Measurements from ENCODE around the gene NLK. TPM values are rescaled to one million over a fixed set of nuclear protein-coding genes. Genes with fewer than 3 reads are reported as not detected.
A peak's percentile ranks its signal among the peaks of the same experiment; 100 is the strongest.

The NLK gene
- total and polyA plus RNA-seq, 2 of the 13 experiments (the other 11 are each of a cell fraction or from before 2014, with no cell fraction given), result 13.4 to 14.6 TPM

- no peak for TF ChIP-seq KIAA2018 (CRISPR knock-in tag; IDR thresholded peaks at IDR 0.05; ENCODE audit: borderline replicate concordance)
- no peak for TF ChIP-seq ZNF878 (CRISPR knock-in tag; IDR thresholded peaks at IDR 0.05)
- TF ChIP-seq ATAD3A (CRISPR knock-in tag; IDR thresholded peaks at IDR 0.05), result no peak
- no peak for TF ChIP-seq ZNF383 (CRISPR knock-in tag; IDR thresholded peaks at IDR 0.05; ENCODE audit: borderline replicate concordance)
- TF ChIP-seq MAX (IDR thresholded peaks at IDR 0.05), result no peak
- TF ChIP-seq FLYWCH1 (CRISPR knock-in tag; IDR thresholded peaks at IDR 0.05), result no peak
- peak; percentile 70 for TF ChIP-seq CEBPG (CRISPR knock-in tag; IDR thresholded peaks at IDR 0.05)
- TF ChIP-seq MZF1 (CRISPR knock-in tag; IDR thresholded peaks at IDR 0.05; ENCODE audit: borderline replicate concordance), result no peak
- no peak for TF ChIP-seq SRSF9 (IDR thresholded peaks at IDR 0.05; ENCODE audit: borderline replicate concordance, insufficient read depth, low read depth, low read length, poor library complexity, severe bottlenecking)
- peak; percentile 44; the same call in 1 of the 2 replicates for TF ChIP-seq HMG20A (CRISPR knock-in tag; IDR thresholded peaks at IDR 0.05; ENCODE audit: borderline replicate concordance)
- TF ChIP-seq CCDC6 (CRISPR knock-in tag; IDR thresholded peaks at IDR 0.05), result no peak
- TF ChIP-seq TEAD2 (CRISPR knock-in tag; IDR thresholded peaks at IDR 0.05), result no peak
- TF ChIP-seq MXD4 (CRISPR knock-in tag; IDR thresholded peaks at IDR 0.05), result no peak
- TF ChIP-seq HNF1B (CRISPR knock-in tag; IDR thresholded peaks at IDR 0.05), result no peak
- no peak for TF ChIP-seq ISL2 (CRISPR knock-in tag; IDR thresholded peaks at IDR 0.05)
- peak; percentile 58 for TF ChIP-seq SAP130 (CRISPR knock-in tag; IDR thresholded peaks at IDR 0.05; ENCODE audit: low read depth)
- peak; percentile 77 for TF ChIP-seq GATAD2A (CRISPR knock-in tag; IDR thresholded peaks at IDR 0.05)
Measured at GRCh38 chr17:28057731-28058246, 15.3 kb downstream of the NLK start (continued).
